ENCODE results near the gene FOXD3.

The FOXD3 gene

DNA sequence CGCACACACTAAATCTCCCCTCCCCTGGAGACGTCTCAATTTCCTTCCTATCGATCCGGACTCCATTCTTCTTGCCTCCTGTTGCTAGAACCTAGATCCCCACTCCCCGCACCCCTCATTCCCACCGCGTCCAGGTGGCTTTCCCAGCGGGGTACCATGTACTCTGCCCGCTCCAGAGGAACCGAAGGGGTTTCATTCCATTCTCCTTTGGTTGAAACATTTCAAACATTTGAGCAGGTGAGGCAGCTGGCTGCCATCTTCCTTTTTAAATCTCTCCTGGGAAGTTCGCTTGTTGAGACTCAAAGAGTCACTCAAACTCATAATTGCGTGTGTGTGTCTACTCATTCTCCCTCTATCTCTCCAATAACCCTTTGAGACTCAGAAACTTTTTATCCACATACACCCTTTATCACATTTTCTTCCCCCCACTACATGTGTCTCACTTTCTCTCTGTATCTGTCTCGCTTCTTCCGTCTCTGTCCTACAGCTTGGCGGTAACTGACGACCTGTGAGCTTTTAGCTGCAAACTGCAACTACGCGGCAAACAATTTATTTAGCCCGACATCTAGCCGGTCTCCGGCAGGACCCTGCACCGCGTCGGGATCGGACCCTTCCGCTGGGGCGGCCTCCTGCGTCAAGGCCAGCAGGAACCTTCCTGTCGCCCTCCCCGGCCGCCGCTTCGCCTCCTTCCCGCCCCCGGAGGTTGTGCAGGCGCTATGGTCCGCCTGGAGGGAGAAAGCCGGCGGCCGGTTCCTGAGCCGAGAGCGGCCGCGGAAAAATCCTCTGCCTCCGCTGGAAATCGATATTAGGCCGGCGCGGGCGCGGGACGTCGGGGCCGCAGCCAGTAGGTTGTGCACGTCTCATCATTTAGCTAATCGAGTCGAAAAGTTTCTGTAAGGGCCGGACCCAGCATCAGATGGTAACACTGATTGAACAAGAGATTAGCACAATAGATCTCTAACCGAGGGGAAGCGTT lies 3.0 kb upstream of the FOXD3 start:
- intact Hi-C loops (cut with DNase I), result no loop called here
- no peak for DNase-seq

DNA sequence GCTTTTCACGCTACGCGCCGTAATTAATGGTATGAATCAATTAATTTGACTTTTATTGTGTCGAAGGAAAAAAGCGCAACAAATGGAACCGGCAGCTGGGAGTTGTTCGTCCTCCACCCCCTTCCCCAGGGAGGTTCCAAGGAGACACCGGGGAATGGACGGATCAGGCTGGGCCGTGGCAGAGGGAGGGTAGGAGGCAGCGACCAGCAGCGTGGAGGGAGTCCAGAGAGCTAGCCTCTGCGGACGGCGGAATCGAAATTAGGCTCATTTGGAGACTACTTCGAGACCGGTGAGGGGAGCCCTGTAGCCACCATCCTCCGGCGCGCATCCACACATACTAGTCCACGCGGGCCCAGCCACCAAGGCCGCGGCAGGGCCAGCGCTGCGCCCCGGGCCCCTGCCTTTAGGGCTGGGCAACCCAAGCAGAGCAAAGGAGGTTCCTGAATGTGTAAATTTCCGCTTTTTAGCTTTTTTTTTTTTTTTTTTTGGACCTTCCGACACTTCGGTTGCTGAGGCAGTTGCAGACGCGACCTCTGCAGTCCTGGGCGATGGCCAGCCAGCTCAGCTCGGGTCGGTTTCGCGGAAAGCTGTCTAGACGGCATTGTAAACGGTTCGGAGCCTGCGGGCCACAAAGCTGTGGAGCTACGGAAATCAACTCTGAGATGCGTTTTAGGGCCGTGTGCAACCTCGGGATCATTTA lies 2.2 kb upstream of the FOXD3 start:
- no peak for DNase-seq
- intact Hi-C loops (cut with DNase I), result no loop called here

DNA sequence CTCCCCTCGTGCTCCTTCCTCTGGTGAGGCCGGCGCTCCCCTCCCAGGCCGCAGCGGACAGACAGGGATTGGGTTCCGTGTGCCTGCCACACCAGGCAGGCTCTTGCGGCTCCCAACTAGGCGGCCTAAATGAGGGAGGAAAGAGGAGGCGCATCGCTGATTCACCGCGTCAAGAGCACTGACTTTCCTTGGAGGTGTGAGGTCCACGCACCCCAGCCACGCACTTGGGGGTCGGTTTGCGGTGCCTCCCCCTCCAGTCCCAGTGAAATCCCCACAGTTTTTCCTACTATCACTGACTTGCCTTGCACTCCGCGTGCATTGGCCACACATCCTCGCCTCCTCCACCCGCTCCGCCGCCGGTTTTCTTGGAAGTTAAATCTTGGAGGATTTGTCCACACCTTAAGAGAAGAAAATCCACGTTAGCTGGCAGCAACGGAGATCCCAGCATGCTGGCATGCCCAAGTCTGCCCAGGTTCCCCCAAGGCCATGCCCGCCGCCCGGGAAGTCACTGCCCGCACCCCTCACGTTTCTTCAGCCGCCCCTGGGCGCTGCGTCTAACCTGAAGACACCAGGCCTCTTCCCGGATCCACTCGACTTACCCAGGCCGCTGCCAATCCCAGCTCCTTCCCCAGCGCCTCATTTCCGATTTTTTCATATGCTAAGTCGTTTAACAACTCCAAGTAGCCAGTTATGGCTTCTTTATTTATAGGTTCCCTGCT lies 1.1 kb upstream of the FOXD3 start:
- no peak for DNase-seq
- intact Hi-C loops (cut with DNase I), result no loop called here

DNA sequence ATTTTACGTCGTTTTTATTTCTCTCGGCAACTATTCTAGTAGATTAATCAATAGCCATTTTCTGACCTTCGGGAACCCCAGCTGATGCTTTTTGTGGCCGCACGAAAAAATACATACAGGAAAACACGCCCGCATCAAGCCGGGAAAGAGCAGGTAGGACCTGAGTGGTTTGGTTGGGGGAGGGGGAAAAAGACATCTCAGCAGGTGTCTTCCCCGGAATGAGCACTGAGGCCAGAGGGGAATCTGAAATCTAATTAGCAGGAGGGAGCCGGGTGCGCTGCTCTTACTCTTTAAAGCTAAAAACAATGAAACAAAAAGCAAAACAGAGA lies 618 bp upstream of the FOXD3 start:
- no peak for DNase-seq
- intact Hi-C loops (cut with DNase I), result no loop called here

DNA sequence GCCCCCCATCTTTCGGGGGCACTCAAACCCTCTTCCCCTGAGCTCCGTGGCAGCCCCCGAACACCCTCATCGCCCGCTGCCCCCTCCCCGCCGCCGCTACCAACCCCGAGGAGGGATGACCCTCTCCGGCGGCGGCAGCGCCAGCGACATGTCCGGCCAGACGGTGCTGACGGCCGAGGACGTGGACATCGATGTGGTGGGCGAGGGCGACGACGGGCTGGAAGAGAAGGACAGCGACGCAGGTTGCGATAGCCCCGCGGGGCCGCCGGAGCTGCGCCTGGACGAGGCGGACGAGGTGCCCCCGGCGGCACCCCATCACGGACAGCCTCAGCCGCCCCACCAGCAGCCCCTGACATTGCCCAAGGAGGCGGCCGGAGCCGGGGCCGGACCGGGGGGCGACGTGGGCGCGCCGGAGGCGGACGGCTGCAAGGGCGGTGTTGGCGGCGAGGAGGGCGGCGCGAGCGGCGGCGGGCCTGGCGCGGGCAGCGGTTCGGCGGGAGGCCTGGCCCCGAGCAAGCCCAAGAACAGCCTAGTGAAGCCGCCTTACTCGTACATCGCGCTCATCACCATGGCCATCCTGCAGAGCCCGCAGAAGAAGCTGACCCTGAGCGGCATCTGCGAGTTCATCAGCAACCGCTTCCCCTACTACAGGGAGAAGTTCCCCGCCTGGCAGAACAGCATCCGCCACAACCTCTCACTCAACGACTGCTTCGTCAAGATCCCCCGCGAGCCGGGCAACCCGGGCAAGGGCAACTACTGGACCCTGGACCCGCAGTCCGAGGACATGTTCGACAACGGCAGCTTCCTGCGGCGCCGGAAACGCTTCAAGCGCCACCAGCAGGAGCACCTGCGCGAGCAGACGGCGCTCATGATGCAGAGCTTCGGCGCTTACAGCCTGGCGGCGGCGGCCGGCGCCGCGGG lies 837 bp downstream of the FOXD3 start:
- no peak for DNase-seq
- intact Hi-C loops (cut with DNase I), result no loop called here

DNA sequence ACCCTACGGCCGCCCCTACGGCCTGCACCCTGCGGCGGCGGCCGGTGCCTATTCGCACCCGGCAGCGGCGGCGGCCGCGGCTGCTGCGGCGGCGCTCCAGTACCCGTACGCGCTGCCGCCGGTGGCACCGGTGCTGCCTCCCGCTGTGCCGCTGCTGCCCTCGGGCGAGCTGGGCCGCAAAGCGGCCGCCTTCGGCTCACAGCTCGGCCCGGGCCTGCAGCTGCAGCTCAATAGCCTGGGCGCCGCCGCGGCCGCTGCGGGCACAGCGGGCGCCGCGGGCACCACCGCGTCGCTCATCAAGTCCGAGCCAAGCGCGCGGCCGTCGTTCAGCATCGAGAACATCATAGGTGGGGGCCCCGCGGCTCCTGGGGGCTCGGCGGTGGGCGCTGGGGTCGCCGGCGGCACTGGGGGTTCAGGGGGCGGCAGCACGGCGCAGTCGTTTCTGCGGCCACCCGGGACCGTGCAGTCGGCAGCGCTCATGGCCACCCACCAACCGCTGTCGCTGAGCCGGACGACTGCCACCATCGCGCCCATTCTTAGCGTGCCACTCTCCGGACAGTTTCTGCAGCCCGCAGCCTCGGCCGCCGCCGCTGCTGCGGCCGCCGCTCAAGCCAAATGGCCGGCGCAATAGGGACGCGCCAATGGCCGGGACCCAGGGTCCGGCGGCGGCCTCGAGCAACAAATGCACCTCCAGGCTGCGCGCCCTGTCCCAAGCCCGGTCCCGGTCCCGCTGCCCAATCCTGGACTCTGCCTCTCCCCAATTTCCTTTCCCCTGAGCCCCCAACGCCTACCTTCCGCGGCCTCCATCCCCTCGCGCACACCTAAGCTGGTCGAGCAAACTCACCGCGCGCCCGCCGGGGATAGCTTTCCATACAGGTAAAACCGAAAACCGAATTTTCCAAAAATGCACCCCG lies 1.8 kb downstream of the FOXD3 start:
- DNase-seq, result no peak
- intact Hi-C loops (cut with DNase I), result no loop called here

DNA sequence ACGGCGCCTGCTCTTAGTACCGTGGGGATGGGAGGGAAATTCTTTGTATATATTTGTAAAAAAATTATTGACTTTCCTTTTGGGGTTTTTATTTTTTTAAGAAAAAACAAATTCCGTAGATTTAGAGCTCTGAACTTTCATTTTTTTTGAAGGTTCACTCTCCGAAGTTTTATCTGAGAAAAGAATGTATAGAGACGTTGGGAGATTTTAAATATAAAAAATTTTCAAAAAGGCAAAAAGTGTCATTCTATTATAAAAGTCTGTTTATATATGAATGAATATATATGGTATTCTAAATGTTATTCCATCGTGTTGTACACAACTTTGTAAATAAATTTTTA lies 2.4 kb downstream of the FOXD3 start:
- DNase-seq, result no peak
- intact Hi-C loops (cut with DNase I), result no loop called here

DNA sequence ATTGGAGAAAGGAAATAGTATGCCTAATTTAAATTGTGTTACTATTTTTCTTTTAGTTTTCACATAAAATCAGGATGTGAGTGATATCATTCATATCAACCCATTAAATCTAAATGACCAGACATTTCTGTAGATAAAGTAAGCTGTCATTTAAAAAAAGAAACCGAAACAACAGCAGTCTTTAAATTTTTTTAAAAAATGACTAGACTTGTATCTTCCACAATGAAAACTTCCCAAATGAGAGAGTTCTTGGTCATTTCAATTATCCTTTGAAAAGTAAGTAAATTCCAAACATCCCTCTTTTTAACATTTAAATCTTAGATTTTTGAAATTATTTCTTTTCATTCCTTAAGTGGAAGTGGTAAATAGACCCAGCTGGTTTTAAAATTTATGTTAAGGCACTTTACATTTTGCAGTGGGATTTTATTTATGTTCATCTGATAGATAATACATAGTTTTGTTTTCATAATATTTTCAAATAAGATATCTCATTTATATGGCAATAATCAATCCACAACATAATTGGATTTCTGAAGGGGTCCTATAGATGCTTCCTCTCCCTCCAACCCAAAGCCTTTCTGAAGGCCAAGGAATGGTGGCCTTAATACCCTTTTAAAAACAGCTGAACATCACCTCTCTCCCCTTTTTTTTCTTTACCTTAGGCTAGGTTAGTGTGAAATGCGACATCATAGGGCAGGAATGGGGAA lies 3.1 kb downstream of the FOXD3 start:
- intact Hi-C loops (cut with DNase I), result no loop called here
- no peak for DNase-seq

DNA sequence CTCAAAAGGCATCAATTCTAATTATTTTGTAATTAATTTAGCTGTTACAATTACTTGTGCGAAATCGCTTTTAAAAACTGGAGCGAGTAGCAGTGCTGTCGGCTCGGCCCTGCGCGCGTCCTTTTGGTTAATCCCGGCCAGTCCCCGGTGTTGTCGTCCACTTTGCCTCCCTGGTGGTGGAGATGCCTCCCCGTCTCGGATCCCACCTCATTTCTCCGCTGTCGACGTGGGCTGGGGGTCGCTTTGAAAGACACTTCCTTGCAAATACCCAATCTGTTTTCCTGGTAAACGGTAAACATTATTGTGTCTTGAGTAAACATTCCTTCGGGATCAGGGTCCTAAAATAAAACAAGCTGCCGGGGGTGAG lies 3.7 kb downstream of the FOXD3 start:
- intact Hi-C loops (cut with DNase I), result no loop called here
- no peak for DNase-seq

DNA sequence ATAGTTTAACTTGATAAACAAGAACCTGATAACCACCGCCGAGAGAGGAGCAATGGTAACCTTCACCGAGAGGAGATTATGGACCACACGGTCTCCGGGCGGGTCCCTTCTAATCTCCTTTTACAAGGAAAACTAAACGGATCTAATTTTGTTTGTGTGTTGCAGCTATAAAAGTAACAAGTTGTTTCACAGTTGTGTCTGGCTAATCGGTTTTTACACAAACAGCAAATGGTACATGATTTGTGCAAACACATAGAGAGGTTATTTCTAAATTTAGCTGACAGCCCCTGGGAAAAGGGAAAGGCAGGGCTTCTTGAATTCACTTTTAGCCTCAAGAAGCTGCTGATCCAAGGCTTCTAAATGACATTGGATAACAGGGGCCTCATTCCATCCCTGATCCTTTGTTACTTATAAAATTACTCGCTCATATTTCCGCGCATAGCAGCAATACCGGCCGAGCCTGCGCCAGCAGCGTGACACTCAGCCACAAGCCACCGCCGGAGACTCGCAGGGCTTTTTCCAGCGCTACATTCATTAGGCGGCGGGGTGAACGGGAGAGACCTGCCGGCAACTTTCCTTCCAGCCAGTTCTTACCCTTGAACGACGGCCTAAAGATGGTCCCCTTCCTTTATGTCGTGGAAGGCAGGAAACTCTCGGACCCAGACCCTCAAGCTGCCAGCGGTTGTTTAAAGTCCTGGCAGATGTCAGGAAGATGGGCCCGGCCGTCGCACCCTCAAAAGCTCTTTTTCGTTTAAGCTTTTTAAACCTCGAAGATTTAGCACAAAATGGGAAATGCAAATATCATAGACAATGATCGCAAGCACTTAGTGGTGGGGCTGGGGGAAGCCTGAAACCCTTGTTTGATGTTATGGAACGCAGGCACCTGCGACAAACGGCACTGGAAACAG lies 4.4 kb downstream of the FOXD3 start:
- no peak for DNase-seq
- intact Hi-C loops (cut with DNase I), result no loop called here

DNA sequence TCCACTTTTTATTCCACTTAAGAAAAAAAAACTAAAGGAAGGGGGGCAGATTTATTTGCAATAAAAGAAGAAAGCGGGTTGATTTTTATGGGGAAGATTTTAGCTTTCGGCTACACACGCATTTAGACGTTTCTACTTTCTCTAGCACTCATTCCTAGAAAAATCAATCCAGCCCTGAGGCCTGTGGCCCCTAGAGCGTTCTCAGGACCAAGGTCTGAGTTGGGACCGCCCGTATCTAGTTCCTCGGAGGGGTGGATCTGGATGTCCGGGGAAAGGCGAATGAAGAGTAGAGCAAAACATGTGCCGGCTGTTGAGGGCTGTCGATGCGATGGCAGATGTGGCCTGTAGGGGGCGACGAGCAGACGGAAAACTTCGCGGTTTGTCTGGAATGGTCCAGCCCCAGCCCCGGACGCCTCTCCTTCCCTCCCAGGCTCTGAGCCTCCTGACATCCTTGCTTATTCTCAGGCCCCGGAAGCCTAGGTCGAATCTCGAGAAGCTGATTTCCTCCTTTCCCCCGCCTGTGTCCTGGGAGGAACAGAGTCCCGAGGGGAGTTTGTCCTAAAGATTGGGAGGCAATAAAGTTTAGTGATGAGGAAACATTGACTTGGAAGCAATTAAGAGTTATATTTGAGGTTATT lies 5.2 kb downstream of the FOXD3 start:
- peak in 31 of 42 donors; percentile 9 to 78 (median 43) for DNase-seq
- intact Hi-C loops (cut with DNase I), result no loop called here

DNA sequence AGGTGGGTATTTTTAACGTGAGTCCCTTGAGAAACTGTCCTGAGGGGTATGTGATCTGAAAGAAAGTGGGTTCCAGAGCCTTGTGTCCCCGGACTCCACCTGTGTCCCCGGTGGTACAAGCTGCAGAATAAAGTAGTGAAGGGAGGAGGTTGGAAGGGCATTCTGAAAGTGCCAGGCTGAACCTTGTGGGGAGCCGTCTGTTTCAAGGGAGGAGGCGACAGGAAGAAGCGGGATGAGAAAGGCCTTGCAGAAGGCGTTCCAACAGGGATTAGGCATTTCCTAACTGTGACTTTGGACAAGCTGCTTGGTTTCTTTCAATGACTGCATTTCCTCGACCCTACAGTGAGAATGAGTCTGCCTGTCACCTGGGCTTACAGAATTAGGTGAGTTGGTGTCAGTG lies 5.8 kb downstream of the FOXD3 start:
- intact Hi-C loops (cut with DNase I), result no loop called here

DNA sequence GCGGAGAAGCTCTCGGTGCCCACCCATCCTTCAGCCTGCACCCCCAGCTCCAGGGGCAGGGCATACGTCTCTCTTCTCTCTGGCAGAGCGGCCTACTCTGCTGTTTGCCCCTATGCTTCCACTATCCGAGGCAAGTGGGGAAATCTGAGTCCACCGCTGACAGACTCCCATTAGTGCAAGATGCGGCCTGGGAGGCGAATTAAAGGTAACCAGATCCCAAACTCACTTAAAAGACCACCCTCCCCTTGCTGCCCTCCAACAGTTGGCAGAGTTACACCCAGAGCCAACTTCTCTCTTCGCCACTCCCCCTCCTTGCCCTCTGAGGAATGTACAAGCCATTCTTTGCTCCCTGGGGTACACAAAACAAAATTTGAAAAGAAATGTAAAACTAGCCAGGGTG lies 6.4 kb downstream of the FOXD3 start:
- intact Hi-C loops (cut with DNase I), result no loop called here
- DNase-seq, result no peak

More for the DNA sequence above, 5.8 kb downstream of the FOXD3 start:
- no peak for DNase-seq

DNA sequence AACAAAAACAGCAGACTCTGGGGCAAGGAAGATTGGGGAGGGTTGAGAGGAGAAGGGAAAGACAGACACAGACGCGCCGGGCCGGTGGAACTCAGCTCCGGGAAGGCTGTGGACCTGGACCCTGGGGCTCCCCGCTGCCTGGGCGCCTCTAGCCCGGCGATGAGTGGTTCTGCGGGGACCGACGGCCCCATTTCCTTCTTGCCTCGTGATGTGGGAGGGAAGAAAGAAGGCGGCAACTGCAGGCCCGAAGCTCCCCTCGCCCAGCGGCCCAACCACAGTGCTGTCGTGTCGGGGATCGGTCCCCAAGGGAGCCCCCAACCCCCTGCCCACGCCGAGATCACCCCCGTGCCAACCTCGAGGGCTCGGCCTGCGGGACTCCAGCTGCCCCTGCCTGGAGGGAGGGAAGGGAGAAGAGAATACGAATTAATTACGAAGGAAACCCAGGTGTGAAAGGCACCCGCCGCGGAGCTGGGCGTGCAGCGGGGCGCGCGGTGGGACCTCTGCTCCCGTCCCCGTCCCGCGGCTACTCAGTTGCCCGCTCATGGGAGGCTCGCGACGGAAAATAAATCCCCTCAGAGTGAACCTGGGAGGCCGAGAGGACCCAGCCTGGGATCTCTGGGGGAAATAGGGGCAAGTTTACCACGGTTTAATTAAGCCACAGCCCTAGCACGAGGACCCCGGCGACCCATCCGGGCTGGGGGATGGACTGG lies 7.4 kb downstream of the FOXD3 start:
- intact Hi-C loops (cut with DNase I), result no loop called here
- no peak for DNase-seq

DNA sequence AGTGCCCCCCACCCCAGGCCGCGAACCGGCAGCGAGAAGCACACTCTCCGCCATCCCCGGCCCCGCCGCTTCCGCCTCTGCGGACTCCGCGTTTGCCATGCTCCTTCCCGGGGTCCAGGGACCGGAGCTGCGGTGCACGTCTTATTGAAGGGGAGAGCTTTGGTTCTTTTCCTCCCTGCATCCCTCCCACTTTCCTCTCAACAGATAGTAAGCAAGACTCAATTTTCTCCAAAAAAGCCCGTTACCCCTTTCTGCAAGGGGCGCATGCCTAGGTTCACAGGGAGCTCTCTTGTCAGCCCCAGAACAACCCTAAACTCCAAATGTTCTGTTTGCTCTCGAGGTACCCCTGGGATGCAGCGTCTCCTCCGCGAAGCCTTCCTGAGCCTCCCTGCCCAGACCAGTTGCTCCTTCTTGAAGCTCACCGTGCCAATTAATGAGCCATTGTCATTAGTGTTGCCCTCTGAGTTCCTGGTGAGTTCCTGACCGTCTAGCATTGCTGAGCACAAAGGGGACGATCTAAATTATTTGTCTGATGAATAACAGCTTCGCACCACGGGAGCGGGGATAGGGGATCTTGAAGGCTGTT lies 8.1 kb downstream of the FOXD3 start:
- DNase-seq, result no peak
- intact Hi-C loops (cut with DNase I), result no loop called here
